ENCODE measurements around the gene SUPT20H. TPM values are rescaled to one million over a fixed set of nuclear protein-coding genes. Genes with fewer than 3 reads are reported as not detected.
A peak's percentile ranks its signal among the peaks of the same experiment; 100 is the strongest.

Gene SUPT20H
- total and polyA plus RNA-seq, 2 of the 13 experiments (the other 11 are each of a cell fraction or from before 2014, with no cell fraction given): 35.0 to 63.6 TPM

GRCh38 chr13:37011002-37011401 is 48.5 kb downstream of the SUPT20H start (continued):
- TF ChIP-seq ZNF781 (CRISPR knock-in tag; IDR thresholded peaks at IDR 0.05; ENCODE audit: borderline replicate concordance, not compliant biosample characterization): no peak
- TF ChIP-seq HNRNPK (IDR thresholded peaks at IDR 0.05; ENCODE audit: low read depth, low read length, poor library complexity, severe bottlenecking): no peak

GRCh38 chr13:37010424-37010823 is 49.1 kb downstream of the SUPT20H start:
- CTCF ChIA-PET (ENCODE audit: low intra/inter-chr PET ratio, low total read pairs): no interaction called here
- H3K9me3 ChIP-seq (ENCODE audit: low read length): no peaks in the 10 kb centered on the region
- no peak overlapping the region for H3K27ac ChIP-seq (ENCODE audit: extremely low read length, insufficient read depth, low read length)
- H3K79me2 ChIP-seq (ENCODE audit: insufficient read depth, low read length): no peaks in the 10 kb centered on the region
- in situ Hi-C loops (cut with HindIII; ENCODE audit: extremely low pct_ligation_motif_present, low pct_unique_long_range_greater_than_20kb): no loop called here
- H2AFZ ChIP-seq (ENCODE audit: low read length): no peak overlapping the region
- intact Hi-C loops (cut with micrococcal nuclease; ENCODE audit: unreplicated experiment): no loop called here
- no peak overlapping the region for H3K4me3 ChIP-seq (replicated peaks in 1 of 3; ENCODE audit: insufficient read depth in 1 of 3, low read depth in 2 of 3, low read length in 3 of 3)
- H3K27me3 ChIP-seq (ENCODE audit: control insufficient read depth in 1 of 2, insufficient read depth in 2 of 2, low read length in 2 of 2): no peaks in the 10 kb centered on the region
- POLR2A ChIA-PET: no interaction called here
- DNase-seq (ENCODE audit: low spot score) (no peak), ATAC-seq (no peak; the same call in 2 of the 3 replicates), FAIRE-seq (no peak)
- H3K4me2 ChIP-seq (ENCODE audit: low read depth, low read length): no peak overlapping the region
- no peak overlapping the region for H3K9ac ChIP-seq (ENCODE audit: insufficient read depth, low read depth, low read length)
- TF ChIP-seq POLR2G (IDR thresholded peaks at IDR 0.05; ENCODE audit: low read depth, low read length): peak; percentile 24; the same call in 1 of the 2 replicates
- no peak for TF ChIP-seq NR2F6 (IDR thresholded peaks at IDR 0.05)
- no peak for TF ChIP-seq NR2F6 (CRISPR knock-in tag; IDR thresholded peaks at IDR 0.05)
- peak; percentile 57 for TF ChIP-seq RBM22 (optimal IDR thresholded peaks at IDR 0.05; ENCODE audit: low read length)
- BruUV-seq (replicated peaks): no TSS peak
- no peaks in the 10 kb centered on the region for H3K4me1 ChIP-seq (ENCODE audit: insufficient read depth, low read length)
- 97% methylated on average over 1 of the region's 1 CpG for WGBS (ENCODE audit: low lambda C conversion rate)
- H3K36me3 ChIP-seq (replicated peaks in 1 of 2; ENCODE audit: control insufficient read depth in 1 of 2, insufficient read depth in 2 of 2, low read length in 2 of 2): peaks cover 7 to 66% of the 10 kb centered on the region in 2 experiments
- no peaks in the 10 kb centered on the region for H4K20me1 ChIP-seq (ENCODE audit: insufficient read depth, low read length)

GRCh38 chr13:37009692-37010091 is 49.8 kb downstream of the SUPT20H start:
- no peak overlapping the region for H3K4me3 ChIP-seq (replicated peaks in 1 of 3; ENCODE audit: insufficient read depth in 1 of 3, low read depth in 2 of 3, low read length in 3 of 3)
- in situ Hi-C loops (cut with HindIII; ENCODE audit: extremely low pct_ligation_motif_present, low pct_unique_long_range_greater_than_20kb) (no loop called here), intact Hi-C loops (cut with micrococcal nuclease; ENCODE audit: unreplicated experiment) (no loop called here)
- no peaks in the 10 kb centered on the region for H3K9me3 ChIP-seq (ENCODE audit: low read length)
- H3K4me2 ChIP-seq (ENCODE audit: low read depth, low read length): no peak overlapping the region
- H3K27ac ChIP-seq (ENCODE audit: extremely low read length, insufficient read depth, low read length): no peak overlapping the region
- H3K4me1 ChIP-seq (ENCODE audit: insufficient read depth, low read length): no peaks in the 10 kb centered on the region
- ChIA-PET CTCF (ENCODE audit: low intra/inter-chr PET ratio, low total read pairs) (no interaction called here), POLR2A (no interaction called here)
- TF ChIP-seq POLR2AphosphoS5 (IDR thresholded peaks at IDR 0.05; ENCODE audit: low read depth, low read length) (0 out of 2 replicates have a peak, but pooled peaks have one; percentile 31), SRSF9 (IDR thresholded peaks at IDR 0.05; ENCODE audit: borderline replicate concordance, insufficient read depth, low read depth, low read length, poor library complexity, severe bottlenecking) (no peak), RBM22 (optimal IDR thresholded peaks at IDR 0.05; ENCODE audit: low read length) (peak; percentile 93)
- H4K20me1 ChIP-seq (ENCODE audit: insufficient read depth, low read length): no peaks in the 10 kb centered on the region
- FAIRE-seq (no peak), DNase-seq (ENCODE audit: low spot score) (no peak), ATAC-seq (no peak)
- peaks cover 9 to 73% of the 10 kb centered on the region in 2 experiments for H3K36me3 ChIP-seq (replicated peaks in 1 of 2; ENCODE audit: control insufficient read depth in 1 of 2, insufficient read depth in 2 of 2, low read length in 2 of 2)
- H3K27me3 ChIP-seq (ENCODE audit: control insufficient read depth in 1 of 2, insufficient read depth in 2 of 2, low read length in 2 of 2): no peaks in the 10 kb centered on the region
- no peak overlapping the region for H3K9ac ChIP-seq (ENCODE audit: insufficient read depth, low read depth, low read length)
- 95% methylated on average over 5 of the region's 5 CpGs for WGBS (ENCODE audit: low lambda C conversion rate)
- no TSS peak for BruUV-seq (replicated peaks)
- no peak overlapping the region for H2AFZ ChIP-seq (ENCODE audit: low read length)
- no peaks in the 10 kb centered on the region for H3K79me2 ChIP-seq (ENCODE audit: insufficient read depth, low read length)
